HG03064 (cell line): ENCODE results near the gene TRIP11.
A peak's percentile ranks its signal among the peaks of the same experiment; 100 is the strongest.

Experiments used
- ATAC-seq: cut with Tn5 transposase; IDR thresholded peaks from one replicate; pipeline ENCODE4 v1.9.1; 2021; ENCODE audit warnings: low read depth; ENCODE audit not compliant: unreplicated experiment

Gene TRIP11

GRCh38 chr14:92012121-92012748 is 27.6 kb downstream of the TRIP11 start:
- ATAC-seq = no peak

GRCh38 chr14:92010644-92011043 is 29.2 kb downstream of the TRIP11 start:
- ATAC-seq = no peak

GRCh38 chr14:92009604-92010003 is 30.3 kb downstream of the TRIP11 start:
- no peak for ATAC-seq

- ATAC-seq = no peak
Measured at GRCh38 chr14:92005019-92005418, 34.8 kb downstream of the TRIP11 start.

GRCh38 chr14:92004062-92004461 is 35.8 kb downstream of the TRIP11 start:
- no peak for ATAC-seq

GRCh38 chr14:91998667-91999570 is 40.9 kb downstream of the TRIP11 start:
- ATAC-seq = no peak

- no peak for ATAC-seq
Measured at GRCh38 chr14:91997492-91997891, 42.4 kb downstream of the TRIP11 start.

GRCh38 chr14:91996948-91997371 is 42.9 kb downstream of the TRIP11 start:
- ATAC-seq = no peak

GRCh38 chr14:91987192-91987591 is 52.7 kb downstream of the TRIP11 start:
- no peak for ATAC-seq

GRCh38 chr14:91985521-91986255 is 54.2 kb downstream of the TRIP11 start:
- no peak for ATAC-seq

- no peak for ATAC-seq
Measured at GRCh38 chr14:91985008-91985407, 54.9 kb downstream of the TRIP11 start.

- no peak for ATAC-seq
Measured at GRCh38 chr14:91983588-91983987, 56.3 kb downstream of the TRIP11 start.

- peak; percentile 66 for ATAC-seq
Measured at GRCh38 chr14:91980157-91980556, 59.7 kb downstream of the TRIP11 start.

- no peak for ATAC-seq
Measured at GRCh38 chr14:91977884-91978283, 62.0 kb downstream of the TRIP11 start.

GRCh38 chr14:91975763-91976162 is 64.1 kb downstream of the TRIP11 start:
- ATAC-seq = no peak

GRCh38 chr14:91971188-91971778 is 68.6 kb downstream of the TRIP11 start:
- no peak for ATAC-seq

- no peak for ATAC-seq
Measured at GRCh38 chr14:91968280-91968679, 71.6 kb downstream of the TRIP11 start.

GRCh38 chr14:91964724-91965123 is 75.1 kb downstream of the TRIP11 start:
- ATAC-seq = no peak

- ATAC-seq = no peak
Measured at GRCh38 chr14:91964011-91964410, 75.8 kb downstream of the TRIP11 start.

- ATAC-seq = no peak
Measured at GRCh38 chr14:91963465-91963864, 76.4 kb downstream of the TRIP11 start.
